ENCODE data around the gene PDLIM5.

DNA sequence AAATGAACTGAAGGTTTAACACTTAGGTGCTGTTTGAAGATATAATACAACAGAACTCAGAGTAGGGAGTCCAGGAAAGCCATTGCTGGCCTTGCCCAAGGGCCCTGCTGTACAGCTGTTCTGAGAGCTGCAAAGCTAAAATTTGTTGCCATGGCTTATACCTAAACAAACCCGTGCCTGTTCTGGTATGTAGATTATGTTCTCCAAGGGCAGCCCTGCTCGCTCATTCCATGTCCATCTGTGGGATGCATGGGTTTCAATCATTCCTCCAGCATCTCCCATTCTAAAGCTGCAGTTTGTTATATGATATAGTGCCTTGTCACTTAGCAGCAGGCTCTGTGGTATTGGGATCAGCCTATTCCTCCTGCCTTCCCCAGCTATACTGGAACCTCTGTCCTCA is 225.2 kb downstream of the PDLIM5 start:
- no peak for TF ChIP-seq SP1 (IDR thresholded peaks at IDR 0.05)
- TF ChIP-seq FOXK2 (IDR thresholded peaks at IDR 0.05): no peak
- no peak for TF ChIP-seq FOXM1 (IDR thresholded peaks at IDR 0.05; ENCODE audit: borderline replicate concordance)
- TF ChIP-seq ZNF384 (IDR thresholded peaks at IDR 0.05): no peak
- no peak for TF ChIP-seq SUZ12 (IDR thresholded peaks at IDR 0.05)
- no peak for TF ChIP-seq FOXA1 (IDR thresholded peaks at IDR 0.05)
- no peak for TF ChIP-seq BHLHE40 (IDR thresholded peaks at IDR 0.05; ENCODE audit: borderline replicate concordance)
- TF ChIP-seq HDGF (IDR thresholded peaks at IDR 0.05; ENCODE audit: borderline replicate concordance): no peak
- no peak for TF ChIP-seq CTBP1 (IDR thresholded peaks at IDR 0.05; ENCODE audit: borderline replicate concordance)
- TF ChIP-seq L3MBTL2 (conservative IDR thresholded peaks at IDR 0.05): no peak
- no peak for TF ChIP-seq ARNT (IDR thresholded peaks at IDR 0.05)
- no peak for TF ChIP-seq TARDBP (IDR thresholded peaks at IDR 0.05)
